Pancreas (tissue), 10 donors: ENCODE measurements around the gene TRIM22. TPM values are rescaled to one million over a fixed set of nuclear protein-coding genes. Genes with fewer than 3 reads are reported as not detected.
"Not testable (repeated sequence)": the region's sequence is repeated elsewhere in the genome, so short reads cannot be mapped to it uniquely, and the experiment has no call there.

Experiments used
- ATAC-seq, 4 donors: fragments of 200-7000 bp; cut with Tn5 transposase; one replicate each; pipeline versions ENCODE4 v1.8.0 to v1.9.1; 2020; ENCODE audit warnings: mild to moderate bottlenecking in 4 of 4, moderate library complexity in 4 of 4
- DNase-seq, 6 donors: peaks; one replicate each; pipeline ENCODE4 v3.0.0-alpha.2; 2020
- FAIRE-seq: peaks from 2 replicates; lab custom pipeline; 2012; peaks lifted over from hg19 to GRCh38; lab: Jason Lieb, UNC
- H3K27ac ChIP-seq, 4 donors: fragments of 200-600 bp; sonication (generic); 1 replicate in 3 of 4; 2 replicates in 1 of 4; pipeline versions ENCODE4 v1.5.0 to v1.8.0; 2020
- H3K27me3 ChIP-seq, 4 donors: fragments of 200-600 bp; one replicate each; pipeline ENCODE4 v1.8.0; 2021
- H3K36me3 ChIP-seq, 3 donors: fragments of 200-600 bp; sonication (generic) in 1 of 3; one replicate each; pipeline versions ENCODE4 v1.5.0 to v1.8.0; 2020 to 2021
- H3K4me1 ChIP-seq, 3 donors: fragments of 200-600 bp; one replicate each; pipeline ENCODE4 v1.8.0; 2021
- H3K4me3 ChIP-seq, 4 donors: fragments of 200-600 bp; sonication (generic) in 2 of 4; one replicate each; pipeline versions ENCODE4 v1.5.0 to v1.8.0; 2020 to 2021
- H3K9me3 ChIP-seq, 4 donors: fragments of 200-600 bp; one replicate each; pipeline ENCODE4 v1.8.0; 2021
- WGBS, 2 donors: extraction: QIAGEN DNeasy Blood & Tissue Kit; methylation state at CpG; one replicate each; pipeline ENCODE4 v1.1.7; 2013; 5-methylcytosine and 5-hydroxymethylcytosine counted together
- intact Hi-C, 3 donors: fragments of 100-400 bp; cut with DNase I; formaldehyde crosslinking; loops; one replicate each; pipeline versions ENCODE4 v1.11.1 to v1.14.2; 2022
- polyA plus RNA-seq, 2 donors: library from polyadenylated mRNA; stranded (reverse); fragments of 200-250 nt; gene quantifications; one replicate each; pipeline ENCODE4 v1.2.3, GENCODE V29; 2013
- total RNA-seq, 6 donors: library from RNA; stranded (reverse); fragmentation: NEBNext Ultra II Directional in 4 of 6; extraction: Animal tissue kit (Norgen Biotek cat#: 25700) in 4 of 6; gene quantifications; one replicate each; pipeline versions ENCODE4 v1.2.1 to v1.2.4, GENCODE V29; 2021 to 2023
- TF ChIP-seq, protein P1 (sequence below), 4 donors: fragments of 200-600 bp; sonication (generic) in 3 of 4; IDR thresholded peaks; one replicate each; pipeline versions ENCODE4 v1.5.0 to v1.8.0; 2021; ENCODE audit warnings: antibody characterized with exemption in 4 of 4
- donor health status: healthy with polysubstance abuse.
- donor health status: DM: no; HTN: no; CAD: no; lungs with moderate emphysema.
- donor health status: DM: no; HTN: no; CAD: no.
- donor health status: control.
- donor health status: control.
- donor health status: Bipolar disorder and iron deficiency.
- donor health status: DM: yes; HTN: yes; CAD: no.
- donor health status: DM: no; HTN: no; CAD: no.
- donor health status: DM: no; HTN: no; CAD: no.
- donor health status: DM: yes; HTN: yes; CAD: no.

Gene TRIM22, protein sequence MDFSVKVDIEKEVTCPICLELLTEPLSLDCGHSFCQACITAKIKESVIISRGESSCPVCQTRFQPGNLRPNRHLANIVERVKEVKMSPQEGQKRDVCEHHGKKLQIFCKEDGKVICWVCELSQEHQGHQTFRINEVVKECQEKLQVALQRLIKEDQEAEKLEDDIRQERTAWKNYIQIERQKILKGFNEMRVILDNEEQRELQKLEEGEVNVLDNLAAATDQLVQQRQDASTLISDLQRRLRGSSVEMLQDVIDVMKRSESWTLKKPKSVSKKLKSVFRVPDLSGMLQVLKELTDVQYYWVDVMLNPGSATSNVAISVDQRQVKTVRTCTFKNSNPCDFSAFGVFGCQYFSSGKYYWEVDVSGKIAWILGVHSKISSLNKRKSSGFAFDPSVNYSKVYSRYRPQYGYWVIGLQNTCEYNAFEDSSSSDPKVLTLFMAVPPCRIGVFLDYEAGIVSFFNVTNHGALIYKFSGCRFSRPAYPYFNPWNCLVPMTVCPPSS
- total RNA-seq (10 to 100 TPM in 4 of 6 donors, 1 to 10 TPM in 2; 4.1 to 24.7 (median 11.6) TPM), polyA plus RNA-seq (1 to 10 TPM; 9.1 to 9.5 TPM)

DNA sequence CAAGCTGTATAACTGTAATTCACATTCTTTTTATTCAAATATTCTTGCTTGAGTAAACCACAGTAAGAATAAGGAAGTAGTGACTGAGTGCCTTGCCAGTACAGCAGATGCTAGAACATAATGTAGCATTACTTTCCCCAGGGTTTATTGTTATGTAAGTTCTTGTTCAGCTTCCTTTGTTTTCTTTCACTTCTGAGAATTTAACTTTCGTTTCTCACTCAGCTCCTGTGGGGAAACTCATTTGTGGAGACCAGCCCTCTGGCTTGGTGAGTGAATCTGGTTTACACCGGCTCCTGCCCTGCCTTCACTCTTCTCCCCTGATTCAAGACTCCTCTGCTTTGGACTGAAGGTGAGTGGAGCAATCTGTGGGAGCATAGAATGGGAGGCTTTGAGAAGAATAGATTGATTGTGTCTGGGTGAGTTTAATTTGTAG, at the start of gene TRIM22:
TRIM22 (plus strand) TSS at position 240 of the 433 bp plus-strand sequence. CDS start 6,443 bp downstream, outside the sequence.
- Histone ChIP-seq H3K27ac (peak within 1 kb of the TSS; percentile 24 to 80 (median 60)), H3K9me3 (no peaks in the 10 kb centered on the region), H3K27me3 (no peaks in the 10 kb centered on the region), H3K4me3 (peak within 1 kb of the TSS in 2 of 4 donors; percentile 19 to 38), H3K36me3 (no peaks in the 10 kb centered on the region), H3K4me1 (peaks cover 0 to 8% (median 0%) of the 10 kb centered on the region in 3 donors)
- FAIRE-seq, result no peak
- TF ChIP-seq, protein P1, sequence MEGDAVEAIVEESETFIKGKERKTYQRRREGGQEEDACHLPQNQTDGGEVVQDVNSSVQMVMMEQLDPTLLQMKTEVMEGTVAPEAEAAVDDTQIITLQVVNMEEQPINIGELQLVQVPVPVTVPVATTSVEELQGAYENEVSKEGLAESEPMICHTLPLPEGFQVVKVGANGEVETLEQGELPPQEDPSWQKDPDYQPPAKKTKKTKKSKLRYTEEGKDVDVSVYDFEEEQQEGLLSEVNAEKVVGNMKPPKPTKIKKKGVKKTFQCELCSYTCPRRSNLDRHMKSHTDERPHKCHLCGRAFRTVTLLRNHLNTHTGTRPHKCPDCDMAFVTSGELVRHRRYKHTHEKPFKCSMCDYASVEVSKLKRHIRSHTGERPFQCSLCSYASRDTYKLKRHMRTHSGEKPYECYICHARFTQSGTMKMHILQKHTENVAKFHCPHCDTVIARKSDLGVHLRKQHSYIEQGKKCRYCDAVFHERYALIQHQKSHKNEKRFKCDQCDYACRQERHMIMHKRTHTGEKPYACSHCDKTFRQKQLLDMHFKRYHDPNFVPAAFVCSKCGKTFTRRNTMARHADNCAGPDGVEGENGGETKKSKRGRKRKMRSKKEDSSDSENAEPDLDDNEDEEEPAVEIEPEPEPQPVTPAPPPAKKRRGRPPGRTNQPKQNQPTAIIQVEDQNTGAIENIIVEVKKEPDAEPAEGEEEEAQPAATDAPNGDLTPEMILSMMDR (IDR thresholded peaks at IDR 0.05), result no peak
- peak in 1 of 6 donors; percentile 37 for DNase-seq
- ATAC-seq, result peak in 3 of 4 donors; percentile 21 to 55 (median 53)
- 41 to 43% methylated on average over 2 of the region's 2 CpGs for WGBS, 2 donors
- intact Hi-C loops, result no loop called here

DNA sequence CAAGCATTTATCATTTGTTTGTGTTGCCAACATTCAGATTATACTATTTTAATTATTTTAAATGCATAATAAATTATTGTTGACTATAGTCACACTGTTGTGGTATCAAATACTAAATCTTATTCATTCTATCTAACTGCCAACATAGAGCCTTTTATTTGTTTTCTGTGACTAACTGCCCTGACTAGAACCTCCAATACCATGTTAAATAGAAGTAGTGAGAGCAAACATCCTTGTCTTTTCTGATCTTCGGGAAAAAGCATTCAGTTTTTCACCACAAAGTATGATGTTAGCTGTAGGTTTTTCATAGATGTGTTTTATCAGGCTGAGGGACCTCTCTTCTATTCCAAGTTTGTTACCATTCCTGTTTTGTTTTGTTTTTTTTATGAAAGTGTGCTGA, 49.6 kb upstream of the TRIM22 start:
- TF ChIP-seq, protein P1 (IDR thresholded peaks at IDR 0.05), result no peak
- Histone ChIP-seq H3K27me3 (no peaks in the 10 kb centered on the region), H3K9me3 (no peaks in the 10 kb centered on the region), H3K4me3 (no peak overlapping the region), H3K27ac (no peak overlapping the region), H3K4me1 (no peaks in the 10 kb centered on the region), H3K36me3 (peaks cover 0 to 5% (median 0%) of the 10 kb centered on the region in 3 donors)
- DNase-seq (no peak), ATAC-seq (no peak), FAIRE-seq (no peak)
- intact Hi-C loops, result no loop called here
- WGBS, 2 donors, result 60 to 63% methylated on average over 1 of the region's 1 CpG

DNA sequence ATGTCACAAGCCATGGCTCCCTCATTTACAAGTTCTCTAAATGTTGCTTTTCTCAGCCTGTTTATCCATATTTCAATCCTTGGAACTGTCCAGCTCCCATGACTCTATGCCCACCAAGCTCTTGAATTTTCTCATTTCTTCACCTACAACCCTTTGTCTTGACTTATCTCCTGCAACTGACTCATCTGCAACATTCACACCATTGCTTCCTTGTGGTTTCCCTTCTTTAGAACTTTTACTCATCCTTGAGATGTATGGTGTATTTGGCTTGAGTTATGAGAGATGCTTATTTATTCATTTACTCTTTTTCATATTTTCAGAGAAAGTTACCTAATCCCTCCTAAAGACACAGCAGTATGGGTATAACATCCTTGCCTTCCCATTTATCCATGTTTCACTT, 46.0 kb upstream of the TRIM22 start:
- ATAC-seq (no peak), FAIRE-seq (no peak), DNase-seq (no peak)
- TF ChIP-seq, protein P1 (IDR thresholded peaks at IDR 0.05), result no peak
- Histone ChIP-seq H3K27me3 (no peaks in the 10 kb centered on the region), H3K36me3 (no peaks in the 10 kb centered on the region), H3K27ac (no peak overlapping the region), H3K4me1 (no peaks in the 10 kb centered on the region), H3K9me3 (no peaks in the 10 kb centered on the region), H3K4me3 (no peak overlapping the region)
- intact Hi-C loops, result no loop called here

DNA sequence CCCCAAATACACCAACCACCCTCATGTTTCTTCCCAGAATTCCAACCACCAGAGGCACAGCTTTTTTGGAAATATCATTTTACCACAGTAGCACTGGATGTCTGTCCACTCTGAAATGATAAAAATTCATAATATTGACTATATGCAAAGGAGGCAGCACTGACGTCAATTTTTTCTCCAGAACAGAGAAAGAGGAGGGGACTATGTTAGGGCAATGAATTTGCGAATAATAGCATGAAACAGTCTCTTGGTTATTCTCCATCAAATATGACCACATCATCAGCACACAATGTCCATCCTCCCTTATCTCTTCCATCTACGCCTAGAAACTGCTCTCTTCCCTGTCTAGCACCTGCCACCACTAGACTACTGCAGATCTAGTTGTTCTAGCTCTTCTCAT, 43.5 kb upstream of the TRIM22 start:
- intact Hi-C loops, result no loop called here
- FAIRE-seq, result no peak
- Histone ChIP-seq H3K27me3 (no peaks in the 10 kb centered on the region), H3K9me3 (no peaks in the 10 kb centered on the region), H3K36me3 (no peaks in the 10 kb centered on the region), H3K4me3 (no peak overlapping the region), H3K27ac (no peak overlapping the region), H3K4me1 (no peaks in the 10 kb centered on the region)
- ATAC-seq, result no peak
- 79 to 92% methylated on average over 3 of the region's 3 CpGs for whole genome bisulfite sequencing, 2 donors
- TF ChIP-seq, protein P1 (IDR thresholded peaks at IDR 0.05), result no peak
- no peak for DNase-seq

DNA sequence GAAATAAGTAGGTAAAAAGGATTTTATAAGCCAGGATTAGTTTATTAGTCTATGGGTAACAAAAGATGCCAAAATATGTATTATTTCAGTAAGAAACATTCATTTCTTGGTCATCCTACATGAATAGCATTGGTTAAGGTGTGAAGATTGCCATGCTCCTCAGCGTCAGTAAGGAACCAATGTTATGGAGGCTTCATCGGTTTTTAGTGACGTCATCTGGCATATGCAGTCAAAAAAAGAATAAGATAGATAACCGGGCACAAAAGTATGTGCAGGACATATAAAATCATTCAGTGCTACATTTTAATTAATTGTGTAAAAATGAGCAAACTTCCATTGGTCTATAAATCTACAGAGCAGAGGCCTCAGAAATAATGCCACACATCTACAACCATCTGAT, 34.1 kb upstream of the TRIM22 start:
- Histone ChIP-seq H3K36me3 (no peaks in the 10 kb centered on the region), H3K4me1 (no peaks in the 10 kb centered on the region), H3K27ac (no peak overlapping the region), H3K4me3 (no peak overlapping the region), H3K9me3 (no peaks in the 10 kb centered on the region), H3K27me3 (no peaks in the 10 kb centered on the region)
- FAIRE-seq (no peak), DNase-seq (no peak), ATAC-seq (no peak)
- WGBS, 2 donors, result 94 to 95% methylated on average over 4 of the region's 4 CpGs
- TF ChIP-seq, protein P1 (IDR thresholded peaks at IDR 0.05), result no peak
- intact Hi-C loops, result no loop called here

DNA sequence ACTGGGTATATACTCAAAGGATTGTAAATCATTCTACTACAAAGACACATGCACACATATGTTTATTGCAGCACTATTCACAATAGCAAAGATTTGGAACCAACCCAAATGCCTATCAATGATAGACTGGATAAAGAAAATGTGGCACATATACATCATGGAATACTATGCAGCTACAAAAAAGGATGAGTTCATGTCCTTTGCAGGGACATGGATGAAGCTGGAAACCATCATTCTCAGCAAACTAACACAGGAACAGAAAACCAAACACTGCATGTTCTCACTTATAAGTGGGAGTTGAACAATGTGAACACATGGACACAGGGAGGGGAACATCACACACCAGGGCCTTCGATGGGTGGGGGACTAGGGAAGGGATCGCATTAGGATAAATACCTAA, 32.6 kb upstream of the TRIM22 start:
- H3K36me3 ChIP-seq, H3K4me1 ChIP-seq, H3K9me3 ChIP-seq, DNase-seq, intact Hi-C loops, H3K27ac ChIP-seq, FAIRE-seq, ATAC-seq, H3K4me3 ChIP-seq, H3K27me3 ChIP-seq: not testable (repeated sequence)
- 96% methylated on average over 2 of the region's 2 CpGs for WGBS, 2 donors
